Loucy (cell line): ENCODE measurements around the gene FOXG1.

ENCODE experiments used
- CTCF ChIP-seq: fragments of 200-600 bp; sonication (generic); conservative IDR thresholded peaks from 2 replicates; pipeline ENCODE4 v1.5.1; 2014; ENCODE audit warnings: mild to moderate bottlenecking, antibody characterized with exemption, low read length
- EZH2phosphoT487 ChIP-seq: fragments of 200-600 bp; IDR thresholded peaks from 2 replicates; pipeline ENCODE4 v1.6.1; 2018; ENCODE audit warnings: antibody characterized with exemption, mild to moderate bottlenecking, moderate library complexity, borderline replicate concordance

GRCh38 chr14:28773861-28774691 is 7.5 kb downstream of the FOXG1 start:
- no peak for TF ChIP-seq CTCF
- no peak for TF ChIP-seq EZH2phosphoT487
